A673 (cell line): Measurements from ENCODE around the gene TREM2. TPM values are rescaled to one million over a fixed set of nuclear protein-coding genes. Genes with fewer than 3 reads are reported as not detected.

ENCODE experiments used
- BruUV-seq: library from RNA; stranded (reverse); fragments of 400-500 nt; replicated peaks from 2 replicates; lab custom pipeline; 2021; lab: Mats Ljungman, UMichigan
- CTCF ChIA-PET: fragments of 300-600 bp; sonication (Branson Sonifier 250); formaldehyde crosslinking; loops from one replicate; lab custom pipeline; 2022; ENCODE audit warnings: antibody characterized with exemption; lab: Charles Lee
- POLR2A ChIA-PET: fragments of 300-600 bp; sonication (Branson Sonifier 250); formaldehyde crosslinking; loops from one replicate; lab custom pipeline; 2022; ENCODE audit warnings: antibody characterized with exemption; ENCODE audit not compliant: low non-redundant PET; lab: Charles Lee
- DNase-seq: peaks from one replicate; pipeline ENCODE4 v3.0.0-alpha.2; 2015; ENCODE audit warnings: low spot score
- H3K27ac ChIP-seq: fragments of 200-600 bp; sonication (generic); 2 replicates; pipeline ENCODE4 v1.5.1; 2016; ENCODE audit warnings: mixed run types, low read depth, mild to moderate bottlenecking, mixed read lengths, antibody characterized with exemption, low read length; ENCODE audit not compliant: poor library complexity, severe bottlenecking
- H3K27me3 ChIP-seq: fragments of 200-600 bp; sonication (generic); replicated peaks from 2 replicates; pipeline ENCODE4 v1.6.1; 2017; ENCODE audit warnings: mixed run types, low read depth, mild to moderate bottlenecking, mixed read lengths, antibody characterized with exemption, low read length; ENCODE audit not compliant: insufficient read depth, poor library complexity
- H3K36me3 ChIP-seq: fragments of 200-600 bp; sonication (generic); 2 replicates; pipeline ENCODE4 v1.6.1; 2016; ENCODE audit warnings: mixed run types, mild to moderate bottlenecking, mixed read lengths, antibody characterized with exemption, low read length; ENCODE audit not compliant: insufficient read depth, poor library complexity, severe bottlenecking
- H3K4me1 ChIP-seq: fragments of 200-600 bp; sonication (generic); 2 replicates; pipeline ENCODE4 v1.6.1; 2017; ENCODE audit warnings: mixed run types, mild to moderate bottlenecking, mixed read lengths, antibody characterized with exemption, low read length; ENCODE audit not compliant: insufficient read depth, poor library complexity, severe bottlenecking
- H3K4me3 ChIP-seq: fragments of 200-600 bp; sonication (generic); 2 replicates; pipeline ENCODE4 v1.5.1; 2016; ENCODE audit warnings: low read depth, mixed run types, mild to moderate bottlenecking, mixed read lengths, low read length; ENCODE audit not compliant: poor library complexity, severe bottlenecking
- H3K9me3 ChIP-seq: fragments of 200-600 bp; sonication (generic); 2 replicates; pipeline ENCODE4 v1.6.1; 2016; ENCODE audit warnings: mixed run types, low read depth, mild to moderate bottlenecking, mixed read lengths, antibody characterized with exemption, low read length; ENCODE audit not compliant: poor library complexity, severe bottlenecking
- EZH2 ChIP-seq: fragments of 200-600 bp; sonication (generic); IDR thresholded peaks from 2 replicates; pipeline ENCODE4 v1.6.1; 2017; ENCODE audit warnings: borderline replicate concordance, low read depth, mild to moderate bottlenecking, mixed read lengths, antibody characterized with exemption, low read length; ENCODE audit not compliant: poor library complexity, severe bottlenecking
- intact Hi-C: fragments of 100-400 bp; cut with micrococcal nuclease; formaldehyde crosslinking; loops from one replicate; pipeline ENCODE4 v1.10.0; 2022; ENCODE audit not compliant: unreplicated experiment
- total RNA-seq: library from RNA; stranded (reverse); gene quantifications from 2 replicates; pipeline ENCODE4 v1.2.3, GENCODE V29; 2021
- TF ChIP-seq, protein P1 (sequence below): fragments of 300-800, 200-600 bp; sonication (generic); conservative IDR thresholded peaks from 2 replicates; pipeline ENCODE4 v1.5.1; 2017; ENCODE audit warnings: low read depth, mild to moderate bottlenecking, antibody characterized with exemption, low read length, moderate library complexity, mixed read lengths

Gene TREM2
- total RNA-seq, 1 experiment from 2014 or later, result not detected

DNA sequence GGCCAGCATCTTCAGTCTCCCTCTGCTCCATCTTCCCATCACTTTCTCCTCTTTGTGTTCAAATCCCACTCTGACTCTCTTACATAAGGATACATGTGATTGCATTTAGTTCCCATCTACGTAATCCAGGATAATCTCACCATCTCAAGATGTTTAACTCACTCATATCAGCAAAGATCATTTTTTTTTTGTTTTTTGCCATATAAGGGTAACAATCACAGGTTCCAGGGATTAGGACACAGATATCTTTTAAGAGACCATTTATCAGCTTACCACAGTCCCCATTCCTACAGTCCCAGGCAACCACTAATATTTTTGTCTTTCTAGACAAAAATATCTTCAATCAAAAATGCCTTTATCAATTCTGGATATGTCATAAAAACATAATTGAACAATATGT is 41.2 kb upstream of the TREM2 start:
- ChIA-PET POLR2A (no interaction called here), CTCF (no interaction called here)
- no peaks in the 10 kb centered on the region for H3K36me3 ChIP-seq
- H3K27ac ChIP-seq, result no peak overlapping the region
- H3K4me1 ChIP-seq, result peaks cover 11% of the 10 kb centered on the region
- TF ChIP-seq, protein P1, sequence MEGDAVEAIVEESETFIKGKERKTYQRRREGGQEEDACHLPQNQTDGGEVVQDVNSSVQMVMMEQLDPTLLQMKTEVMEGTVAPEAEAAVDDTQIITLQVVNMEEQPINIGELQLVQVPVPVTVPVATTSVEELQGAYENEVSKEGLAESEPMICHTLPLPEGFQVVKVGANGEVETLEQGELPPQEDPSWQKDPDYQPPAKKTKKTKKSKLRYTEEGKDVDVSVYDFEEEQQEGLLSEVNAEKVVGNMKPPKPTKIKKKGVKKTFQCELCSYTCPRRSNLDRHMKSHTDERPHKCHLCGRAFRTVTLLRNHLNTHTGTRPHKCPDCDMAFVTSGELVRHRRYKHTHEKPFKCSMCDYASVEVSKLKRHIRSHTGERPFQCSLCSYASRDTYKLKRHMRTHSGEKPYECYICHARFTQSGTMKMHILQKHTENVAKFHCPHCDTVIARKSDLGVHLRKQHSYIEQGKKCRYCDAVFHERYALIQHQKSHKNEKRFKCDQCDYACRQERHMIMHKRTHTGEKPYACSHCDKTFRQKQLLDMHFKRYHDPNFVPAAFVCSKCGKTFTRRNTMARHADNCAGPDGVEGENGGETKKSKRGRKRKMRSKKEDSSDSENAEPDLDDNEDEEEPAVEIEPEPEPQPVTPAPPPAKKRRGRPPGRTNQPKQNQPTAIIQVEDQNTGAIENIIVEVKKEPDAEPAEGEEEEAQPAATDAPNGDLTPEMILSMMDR, result no peak
- no peak for TF ChIP-seq EZH2
- DNase-seq, result no peak
- BruUV-seq, result no TSS peak
- no peak overlapping the region for H3K4me3 ChIP-seq
- intact Hi-C loops, result no loop called here
- H3K9me3 ChIP-seq, result no peaks in the 10 kb centered on the region
- no peaks in the 10 kb centered on the region for H3K27me3 ChIP-seq

DNA sequence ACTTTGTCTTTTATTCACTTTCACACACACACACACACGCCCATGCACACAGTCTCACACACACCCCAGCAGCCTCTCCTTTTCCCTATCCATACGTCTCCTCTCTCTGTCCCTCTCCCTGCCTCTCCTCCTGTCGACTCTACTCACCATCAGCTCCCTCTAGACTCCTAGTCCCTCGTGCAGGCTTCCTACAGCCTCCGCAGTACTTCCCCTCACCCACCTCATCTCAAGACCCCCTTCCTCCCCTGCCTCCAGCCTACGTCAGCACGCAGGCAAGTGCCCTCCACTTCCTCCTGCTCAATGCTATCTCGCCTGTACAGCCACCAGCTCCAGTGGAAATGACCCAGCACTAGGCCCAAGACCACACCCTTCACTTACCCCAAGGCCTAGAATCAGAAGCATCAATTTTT is 38.9 kb upstream of the TREM2 start:
- H3K36me3 ChIP-seq, result no peaks in the 10 kb centered on the region
- POLR2A ChIA-PET, result no interaction called here
- peaks cover 6% of the 10 kb centered on the region for H3K27me3 ChIP-seq
- no peak overlapping the region for H3K4me3 ChIP-seq
- TF ChIP-seq, protein P1, result no peak
- no peak for TF ChIP-seq EZH2
- intact Hi-C loops, result no loop called here
- CTCF ChIA-PET, result no interaction called here
- no TSS peak for BruUV-seq
- no peaks in the 10 kb centered on the region for H3K9me3 ChIP-seq
- DNase-seq, result no peak
- no peak overlapping the region for H3K27ac ChIP-seq
- peaks cover 11% of the 10 kb centered on the region for H3K4me1 ChIP-seq

DNA sequence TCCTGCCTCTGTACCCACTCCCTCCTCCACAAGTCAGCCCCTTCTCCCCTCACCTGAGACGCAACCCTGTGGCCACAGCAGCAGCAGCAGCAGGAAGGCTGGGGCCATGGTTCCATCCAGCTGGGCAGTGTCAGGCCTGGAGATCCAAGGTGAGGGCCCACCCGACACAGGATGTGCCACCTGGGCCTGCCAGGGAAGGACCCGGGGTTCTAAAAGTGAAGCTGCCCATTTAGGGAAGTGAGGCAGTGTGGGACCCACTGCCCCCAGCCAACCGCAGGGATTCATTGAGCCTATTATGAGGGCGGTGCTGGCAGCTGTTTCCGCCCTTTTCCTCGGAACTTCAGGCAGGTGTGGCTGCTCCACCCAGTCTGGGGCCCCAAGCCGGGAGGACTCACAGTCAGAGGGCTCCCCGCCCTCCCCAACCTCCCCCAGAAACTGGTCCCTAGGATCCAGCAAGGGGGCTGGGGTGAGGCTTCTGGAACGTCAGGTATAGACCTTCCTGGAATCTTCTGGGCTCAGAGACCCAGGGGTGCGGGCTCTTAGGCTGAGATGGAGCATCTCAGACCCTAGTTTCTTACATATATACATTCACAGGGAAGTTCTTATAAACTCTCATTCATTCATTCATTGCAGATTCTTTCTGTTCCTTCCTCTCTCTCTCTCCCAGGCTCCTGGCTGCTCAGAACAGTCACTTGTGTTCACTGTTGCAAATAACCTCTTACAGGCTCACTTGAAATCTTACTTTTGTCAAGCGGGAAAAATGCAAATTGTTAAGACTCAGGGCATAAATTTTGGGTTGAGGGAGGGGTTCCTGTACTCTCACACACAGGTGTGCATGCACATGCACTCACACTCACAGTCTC is 38.2 kb upstream of the TREM2 start, which contains the start of gene TREML2:
TSS of gene TREML2 (minus strand) at position 249 of the 863 bp plus-strand sequence. CDS start at position 108, 141 bp downstream.
- CTCF ChIA-PET, result no interaction called here
- POLR2A ChIA-PET, result no interaction called here
- Histone ChIP-seq H3K4me1 (peaks cover 11% of the 10 kb centered on the region), H3K36me3 (no peaks in the 10 kb centered on the region), H3K4me3 (no peak within 1 kb of the TSS), H3K9me3 (no peaks in the 10 kb centered on the region), H3K27ac (no peak within 1 kb of the TSS), H3K27me3 (peaks cover 12% of the 10 kb centered on the region)
- intact Hi-C loops, result no loop called here
- BruUV-seq, result no TSS peak
- TF ChIP-seq, protein P1, result no peak
- TF ChIP-seq EZH2, result no peak
- no peak for DNase-seq
